GM19324 (cell line): ENCODE data around the gene DNAH6.
"Not testable (repeated sequence)": the region's sequence is repeated elsewhere in the genome, so short reads cannot be mapped to it uniquely, and the experiment has no call there.

Source experiments
- ATAC-seq: cut with Tn5 transposase; IDR thresholded peaks from one replicate; pipeline ENCODE4 v1.9.1; 2021; ENCODE audit warnings: mild to moderate bottlenecking, moderate library complexity; ENCODE audit not compliant: unreplicated experiment, low FRiP score

The DNAH6 gene

DNA sequence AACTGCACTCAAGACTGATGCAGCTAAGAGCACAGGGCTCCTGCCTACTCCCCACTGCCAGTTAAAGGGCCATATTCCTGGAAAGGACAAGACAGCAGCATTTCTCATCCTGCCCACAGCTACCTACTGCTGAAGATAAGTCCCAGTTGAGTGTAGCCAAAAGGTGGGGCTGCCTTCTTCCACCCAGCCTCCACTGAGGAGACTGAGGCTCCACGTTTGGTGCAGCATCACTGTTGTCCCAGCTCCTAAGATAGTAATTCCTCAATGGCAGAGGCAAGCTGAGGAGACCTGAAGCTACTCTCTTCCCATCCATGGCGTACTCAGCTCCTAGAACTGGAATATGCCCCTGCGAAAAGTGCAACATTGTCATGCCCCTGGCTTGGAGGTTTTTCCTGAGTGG is 214.9 kb downstream of the DNAH6 start:
- no peak for ATAC-seq

GRCh38 chr2:84732897-84733778 is 216.8 kb downstream of the DNAH6 start:
- no peak for ATAC-seq

- ATAC-seq = no peak
Measured at GRCh38 chr2:84735389-84735788, 219.1 kb downstream of the DNAH6 start.

- peak; percentile 96 for ATAC-seq
Measured at GRCh38 chr2:84741182-84741822, 225.0 kb downstream of the DNAH6 start.

DNA sequence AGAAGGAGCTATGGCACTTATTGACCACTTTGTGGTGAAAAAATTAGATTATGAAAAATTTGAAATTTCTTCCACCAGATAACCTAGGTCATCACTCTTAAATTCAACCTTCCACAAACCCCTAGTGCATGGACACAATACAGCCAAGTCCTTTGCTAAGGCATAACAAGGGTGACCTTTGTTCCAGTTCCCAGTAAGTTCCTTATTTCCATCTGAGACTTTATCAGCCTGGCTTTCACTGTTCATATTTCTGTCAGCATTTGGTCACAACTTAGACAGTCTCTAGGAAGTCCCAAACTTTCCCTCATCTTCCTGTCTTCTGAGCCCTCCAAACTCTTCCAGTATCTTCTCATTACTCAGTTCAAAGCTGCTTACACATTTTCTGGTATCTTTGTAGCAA is 232.0 kb downstream of the DNAH6 start:
- ATAC-seq = no peak

DNA sequence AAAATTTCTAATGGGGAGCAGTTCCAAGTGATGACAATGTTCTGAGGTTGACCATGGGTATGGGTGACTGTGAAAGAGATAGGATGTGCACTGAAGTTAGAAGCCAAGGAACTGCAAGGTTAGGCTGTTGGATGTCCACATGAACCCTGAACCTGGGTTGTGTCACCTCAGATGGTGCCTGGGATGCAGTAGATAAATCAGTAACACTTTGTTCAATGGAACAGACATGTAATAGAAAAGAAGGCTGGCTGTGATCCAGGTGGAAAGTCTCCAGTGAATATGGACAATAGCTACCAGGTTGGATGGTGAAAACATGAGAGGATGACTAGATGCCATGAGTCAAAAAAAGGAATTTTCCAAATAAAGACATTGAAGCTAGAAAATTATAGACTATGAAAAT is 233.1 kb downstream of the DNAH6 start:
- no peak for ATAC-seq

- no peak for ATAC-seq
Measured at GRCh38 chr2:84755096-84755495, 238.8 kb downstream of the DNAH6 start.

DNA sequence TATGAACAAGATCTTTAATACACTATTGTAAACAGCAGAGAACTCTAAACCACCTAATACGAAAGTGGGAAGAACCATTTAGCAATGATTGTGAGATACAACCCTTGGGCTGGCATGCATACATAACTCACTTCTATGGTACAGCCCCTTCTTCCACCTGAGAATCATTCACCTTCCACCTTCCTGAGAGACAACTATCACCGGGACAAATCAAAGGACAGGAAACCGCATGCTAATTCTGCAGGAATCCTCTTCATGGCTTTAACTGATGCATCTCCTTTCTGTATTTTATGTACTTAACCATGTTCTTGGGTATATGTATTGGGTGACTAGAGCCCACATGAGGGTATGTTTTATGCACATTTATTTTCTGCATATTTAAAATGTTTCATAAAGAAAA is 241.3 kb downstream of the DNAH6 start:
- no peak for ATAC-seq

- ATAC-seq = no peak
Measured at GRCh38 chr2:84766791-84767190, 250.5 kb downstream of the DNAH6 start.

GRCh38 chr2:84768840-84769239 is 252.5 kb downstream of the DNAH6 start:
- no peak for ATAC-seq

DNA sequence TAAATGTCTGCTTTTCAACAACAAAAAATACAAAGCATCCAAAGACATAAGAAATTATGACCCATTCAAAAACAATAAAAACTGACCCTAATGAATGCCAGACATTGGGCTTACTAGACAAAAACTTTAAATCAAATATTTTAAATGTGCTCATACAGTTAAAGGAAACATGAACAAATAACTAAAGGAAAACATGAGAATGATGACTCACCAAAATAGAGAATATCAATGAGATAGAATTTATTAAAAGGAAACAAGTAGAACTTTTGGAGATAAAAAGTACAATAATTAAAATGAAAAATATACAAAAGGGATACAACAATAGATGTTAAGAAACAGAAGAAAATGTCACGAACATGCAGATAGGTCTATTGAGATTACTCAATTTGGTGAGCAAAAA is 254.0 kb downstream of the DNAH6 start:
- ATAC-seq = no peak

DNA sequence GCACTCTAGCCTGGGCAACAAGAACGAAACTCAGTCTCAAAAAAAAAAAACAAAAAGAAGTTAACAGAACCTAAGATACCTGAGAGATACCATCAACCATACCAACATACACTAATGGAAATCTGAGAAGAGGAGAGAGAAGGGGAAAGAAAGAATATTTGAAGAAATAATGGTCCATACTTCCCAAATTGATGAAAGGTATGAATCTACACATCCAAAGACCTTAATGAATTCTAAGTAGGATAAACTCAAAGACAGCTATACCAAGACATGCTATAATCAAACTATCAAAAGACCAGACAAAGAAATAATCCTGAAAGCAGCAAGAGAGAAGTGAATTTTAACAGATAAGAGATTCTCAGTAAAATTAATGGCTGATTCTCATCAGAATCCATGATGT is 255.0 kb downstream of the DNAH6 start:
- no peak for ATAC-seq

- not testable (repeated sequence) for ATAC-seq
Measured at GRCh38 chr2:84773562-84773961, 257.3 kb downstream of the DNAH6 start.

DNA sequence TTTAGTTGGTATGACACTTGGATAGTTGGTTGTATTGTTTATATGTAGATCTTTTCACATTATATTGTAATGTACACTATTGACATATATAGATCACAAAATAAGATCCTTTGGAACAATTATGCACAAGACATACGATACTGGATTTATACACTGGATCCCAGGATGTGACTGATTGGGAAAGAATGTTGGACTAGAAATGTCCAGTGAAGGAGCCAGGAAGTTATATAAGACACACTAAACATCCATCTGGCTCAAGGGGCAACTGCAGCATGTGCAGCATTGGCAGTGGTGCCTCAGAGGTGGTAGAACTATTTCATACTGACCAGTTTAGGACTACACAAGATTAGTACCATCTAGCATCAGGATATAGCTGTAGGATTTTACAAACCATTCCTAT is 259.7 kb downstream of the DNAH6 start:
- no peak for ATAC-seq

DNA sequence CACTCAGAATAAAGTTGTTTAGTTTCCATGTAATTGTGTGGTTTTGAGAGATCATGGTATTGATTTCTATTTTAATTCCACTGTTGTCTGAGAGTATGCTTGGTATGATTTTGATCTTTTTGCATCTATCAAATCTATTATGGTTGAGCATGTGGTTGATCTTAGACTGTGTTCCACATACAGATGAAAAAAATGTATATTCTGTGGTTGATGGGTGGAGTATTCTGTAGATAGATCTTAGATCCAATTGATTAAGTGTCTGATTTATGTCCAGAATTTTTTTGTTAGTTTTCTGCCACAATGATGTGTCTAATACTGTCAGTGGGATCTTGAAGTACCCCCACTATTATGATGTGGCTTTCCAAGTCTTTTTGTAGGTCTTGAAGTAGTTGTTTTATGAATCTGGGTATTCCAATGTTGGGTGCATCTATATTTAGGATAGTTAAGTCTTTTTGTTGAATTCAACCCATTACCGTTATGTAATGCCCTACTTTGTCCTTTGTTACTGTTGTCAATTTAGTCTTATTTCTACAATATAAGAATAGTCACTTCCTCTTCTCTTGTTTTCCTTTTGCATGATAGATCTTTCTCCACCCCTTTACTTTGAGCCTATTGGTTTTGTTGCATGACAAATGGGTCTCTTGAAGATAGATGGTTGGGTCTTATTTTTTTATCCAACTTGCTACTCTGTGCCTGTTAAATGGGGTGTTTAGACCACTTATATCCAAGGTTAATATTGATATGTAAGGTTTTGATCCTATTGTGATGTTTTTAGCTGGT is 262.8 kb downstream of the DNAH6 start:
- ATAC-seq = no peak

DNA sequence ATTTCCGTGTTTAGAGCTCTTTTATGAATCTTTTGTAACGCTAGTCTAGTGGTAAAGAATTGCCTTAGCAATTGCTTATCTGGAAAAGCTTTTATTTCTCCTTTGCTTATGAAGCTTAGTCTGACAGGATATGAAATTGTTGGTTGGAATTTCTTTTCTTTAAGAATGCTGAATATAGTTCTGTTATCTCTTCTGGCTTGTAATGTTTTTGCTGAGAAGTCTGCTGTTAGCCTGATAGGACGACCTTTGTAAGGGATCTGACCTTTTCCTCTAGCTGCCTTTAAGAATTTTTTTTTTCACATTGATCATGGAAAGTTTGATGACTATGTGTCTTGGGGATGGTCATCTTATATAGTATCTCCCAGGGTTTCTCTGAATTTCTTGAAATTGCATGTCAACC is 263.5 kb downstream of the DNAH6 start:
- ATAC-seq = no peak

GRCh38 chr2:84781942-84782716 is 265.8 kb downstream of the DNAH6 start:
- ATAC-seq = peak; percentile 80

DNA sequence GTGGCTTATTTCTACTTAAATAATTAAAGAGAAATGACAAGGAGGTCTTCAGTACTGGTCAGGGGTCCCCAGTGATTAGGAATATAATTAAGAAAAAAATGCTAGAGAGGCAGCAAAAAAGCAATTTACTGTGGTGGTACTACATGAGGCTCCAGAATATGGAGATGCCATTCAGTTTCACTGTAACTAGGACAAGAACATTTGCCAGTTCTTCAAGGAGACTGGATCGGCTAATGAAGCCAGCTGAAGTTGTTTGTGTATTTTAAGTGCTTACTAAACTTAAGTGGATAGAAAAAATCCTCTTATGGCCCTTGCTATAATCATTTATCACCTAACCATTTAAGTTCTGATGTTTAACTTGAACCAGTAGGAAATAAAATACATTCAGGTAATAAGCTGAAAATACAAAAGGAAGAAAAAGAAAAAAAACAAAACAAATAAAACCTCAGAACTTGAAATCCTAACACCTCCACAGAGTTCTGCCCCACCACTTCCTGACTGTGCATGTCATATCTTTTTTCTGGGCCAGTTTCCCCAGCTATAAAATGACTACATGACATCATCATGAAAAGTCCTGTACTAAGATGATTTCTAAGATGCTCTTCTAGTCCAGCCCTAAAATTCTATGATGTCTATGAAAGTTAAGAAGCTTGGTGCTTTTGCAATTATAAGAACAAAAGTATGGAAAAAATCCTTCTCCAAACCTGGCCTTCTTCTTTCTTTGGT is 266.6 kb downstream of the DNAH6 start:
- no peak for ATAC-seq

- ATAC-seq = no peak
Measured at GRCh38 chr2:84785950-84786349, 269.7 kb downstream of the DNAH6 start.

GRCh38 chr2:84786601-84787000 is 270.3 kb downstream of the DNAH6 start:
- ATAC-seq = no peak
